ES-I3 (cell line): Measurements from ENCODE around the gene GNAZ.

Experiments used
- H3K36me3 ChIP-seq: 2 replicates; pipeline ENCODE4 v1.6.1; 2013; ENCODE audit warnings: mild to moderate bottlenecking, low read length, control low read depth, moderate library complexity; ENCODE audit not compliant: insufficient read depth
- H3K4me1 ChIP-seq: 2 replicates; pipeline ENCODE4 v1.6.1; 2013; ENCODE audit warnings: mild to moderate bottlenecking, control low read depth, low read length; ENCODE audit not compliant: insufficient read depth
- H3K9ac ChIP-seq: 2 replicates; pipeline ENCODE4 v1.6.1; 2013; ENCODE audit warnings: low read depth, mild to moderate bottlenecking, low read length, moderate library complexity
- H3K9me3 ChIP-seq: 2 replicates; pipeline ENCODE4 v1.6.1; 2013; ENCODE audit warnings: mild to moderate bottlenecking, low read length, moderate library complexity; ENCODE audit not compliant: control insufficient read depth, insufficient read depth

GNAZ gene

DNA sequence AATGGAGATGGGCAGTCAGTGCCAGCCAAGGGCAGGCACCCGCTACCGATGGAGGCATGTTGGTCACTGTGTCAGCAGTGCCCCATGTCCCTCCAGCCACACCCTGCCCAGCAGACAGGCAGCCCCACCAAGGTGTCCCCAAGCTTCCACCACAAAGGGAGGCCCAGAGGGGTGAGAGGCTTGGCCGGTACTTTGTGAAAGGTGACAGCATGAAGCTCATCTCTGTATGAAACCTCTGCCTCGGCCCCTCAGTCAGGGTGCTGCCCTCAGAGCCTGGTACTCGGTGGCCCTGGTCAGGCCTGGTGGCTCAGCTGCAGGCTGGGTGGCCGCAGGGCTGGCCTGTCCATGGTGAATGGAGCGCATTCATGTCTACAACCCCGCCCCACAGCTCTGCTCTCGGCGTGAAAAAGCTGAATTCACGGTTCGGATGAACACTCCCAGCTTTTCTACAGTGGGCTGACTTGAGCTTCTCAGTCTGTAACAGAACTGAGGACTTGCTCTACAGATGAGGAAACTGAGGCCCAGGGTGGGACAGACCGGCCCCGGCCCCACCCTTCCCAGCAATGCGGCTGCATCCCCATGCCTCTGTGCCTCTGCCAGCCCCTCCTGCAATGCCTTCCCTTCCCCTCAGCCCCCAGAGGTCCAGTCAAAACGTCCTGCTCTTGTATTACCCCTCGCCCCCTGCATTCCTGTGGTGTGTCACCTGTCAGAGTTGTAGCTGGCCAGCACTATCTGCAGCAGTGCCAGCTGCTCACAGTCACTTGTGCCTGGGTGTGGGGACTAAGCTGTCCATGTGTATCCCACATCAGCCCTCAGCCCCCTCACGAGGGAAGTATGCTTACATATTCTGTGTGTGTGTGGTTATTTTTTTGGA, 43.8 kb downstream of the GNAZ start:
- peaks cover 11% of the 10 kb centered on the region; the same call in 1 of the 2 replicates for H3K4me1 ChIP-seq
- no peaks in the 10 kb centered on the region for H3K36me3 ChIP-seq
- no peaks in the 10 kb centered on the region for H3K9me3 ChIP-seq
- H3K9ac ChIP-seq, result no peak overlapping the region

DNA sequence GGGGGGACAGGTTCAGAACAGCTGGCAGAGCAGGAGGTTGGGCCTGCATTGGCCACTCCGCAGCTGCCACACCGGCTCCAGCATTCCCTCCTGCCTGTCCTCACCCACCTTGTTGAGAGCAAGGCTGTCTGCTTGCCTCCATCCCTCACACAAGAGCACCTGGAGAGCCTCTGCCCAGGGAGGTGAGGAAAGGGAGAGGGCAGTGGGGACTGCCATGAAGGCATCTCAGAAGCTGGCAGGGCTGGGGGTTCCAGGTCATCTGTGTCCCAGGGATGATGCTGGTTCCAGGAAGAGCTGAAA, 44.4 kb downstream of the GNAZ start:
- H3K9ac ChIP-seq, result no peak overlapping the region
- H3K36me3 ChIP-seq, result no peaks in the 10 kb centered on the region
- no peaks in the 10 kb centered on the region for H3K9me3 ChIP-seq
- peaks cover 11% of the 10 kb centered on the region; the same call in 1 of the 2 replicates for H3K4me1 ChIP-seq

DNA sequence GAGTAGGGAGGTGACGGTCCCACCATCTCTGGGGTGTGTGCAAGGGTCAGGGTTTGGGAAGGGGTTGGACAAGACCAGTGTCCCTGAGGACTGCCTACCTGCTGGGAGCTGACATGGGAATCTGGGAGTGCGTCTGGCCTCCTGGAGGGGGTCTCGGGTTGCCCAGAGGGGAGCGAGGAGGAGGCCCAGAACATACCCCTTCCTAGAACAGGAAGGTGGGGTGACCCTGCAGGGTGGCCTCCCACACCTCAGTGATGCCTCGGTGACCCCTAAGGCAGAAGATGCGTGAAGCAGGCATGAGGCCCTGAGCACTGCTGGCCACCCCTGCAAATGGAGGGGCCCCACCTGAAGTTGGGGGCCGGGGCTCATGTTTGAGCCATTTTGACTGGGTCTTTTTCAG, 45.0 kb downstream of the GNAZ start:
- Histone ChIP-seq H3K9me3 (no peaks in the 10 kb centered on the region), H3K4me1 (peaks cover 11% of the 10 kb centered on the region; the same call in 1 of the 2 replicates), H3K36me3 (no peaks in the 10 kb centered on the region), H3K9ac (no peak overlapping the region)

DNA sequence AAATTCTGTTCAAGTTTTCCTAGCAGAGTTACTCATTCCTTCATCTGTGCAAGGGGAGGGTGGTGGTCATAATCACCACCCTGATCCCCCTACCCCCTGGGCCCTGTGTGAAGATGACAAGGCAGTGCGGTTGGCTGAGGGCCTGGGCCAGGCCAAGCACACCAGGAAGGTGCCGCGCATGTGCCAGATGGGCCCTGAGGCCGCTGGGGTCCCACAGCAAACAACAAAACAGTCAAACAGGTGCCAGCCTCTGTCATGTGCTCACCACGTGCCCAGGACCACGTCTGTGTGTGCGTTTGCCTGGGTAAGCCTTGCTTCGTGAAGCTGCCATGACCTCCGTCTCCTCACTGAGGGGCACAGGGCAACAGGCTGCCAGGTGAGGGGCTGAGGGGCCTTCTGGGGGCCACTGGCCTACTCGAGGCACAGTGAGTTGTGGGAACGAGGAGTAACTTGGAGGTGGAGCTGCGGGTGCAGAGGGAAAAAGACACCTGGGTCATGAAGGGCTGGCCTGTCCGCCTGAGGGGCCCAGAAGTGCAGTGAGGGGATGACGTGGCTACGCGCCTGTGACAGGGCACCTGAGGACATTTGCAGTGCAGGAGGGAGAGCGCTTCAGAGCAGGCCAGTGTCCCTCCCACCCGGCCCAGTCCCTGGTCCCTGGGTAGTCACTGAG, 45.6 kb downstream of the GNAZ start:
- Histone ChIP-seq H3K4me1 (peaks cover 5% of the 10 kb centered on the region; the same call in 1 of the 2 replicates), H3K9me3 (no peaks in the 10 kb centered on the region), H3K9ac (no peak overlapping the region), H3K36me3 (no peaks in the 10 kb centered on the region)

DNA sequence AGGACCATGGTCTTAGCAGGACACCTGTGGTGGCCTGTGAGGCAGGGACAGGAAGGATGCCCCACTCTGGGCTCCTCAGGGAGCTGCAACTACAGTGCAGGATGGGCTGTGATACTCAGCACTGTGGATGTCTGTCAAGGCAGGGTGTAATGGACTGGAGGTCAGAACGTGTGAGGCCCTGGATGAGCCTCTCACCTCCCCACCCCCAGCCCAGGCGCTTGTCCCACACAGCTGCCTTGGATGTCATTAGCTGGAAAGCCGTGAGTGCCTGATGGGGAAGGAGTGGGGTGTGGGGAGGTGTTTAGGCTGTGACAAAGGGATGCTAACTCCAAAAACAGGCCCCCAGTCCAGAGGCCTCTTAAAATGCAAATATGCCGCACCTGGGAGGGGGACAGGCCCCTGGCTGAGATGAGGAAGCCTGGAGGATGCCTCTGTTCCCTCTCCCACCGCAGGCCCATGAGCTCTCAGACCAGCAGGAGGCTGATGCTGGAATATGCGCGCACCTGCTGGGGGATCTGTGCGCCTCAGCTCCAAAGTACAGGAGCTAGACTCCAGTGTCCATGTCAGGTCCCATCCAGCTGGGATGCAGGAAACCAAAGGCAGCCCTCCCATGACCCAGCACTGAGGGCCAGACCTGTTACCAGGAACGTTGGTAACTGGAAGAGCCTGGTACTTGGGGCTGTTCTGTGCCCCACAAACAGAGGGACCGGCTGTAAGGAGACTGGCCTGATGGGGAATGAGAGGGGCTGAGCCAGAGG, 46.4 kb downstream of the GNAZ start:
- H3K4me1 ChIP-seq, result no peaks in the 10 kb centered on the region; the same call in 1 of the 2 replicates
- H3K9ac ChIP-seq, result no peak overlapping the region
- H3K9me3 ChIP-seq, result no peaks in the 10 kb centered on the region
- no peaks in the 10 kb centered on the region for H3K36me3 ChIP-seq

DNA sequence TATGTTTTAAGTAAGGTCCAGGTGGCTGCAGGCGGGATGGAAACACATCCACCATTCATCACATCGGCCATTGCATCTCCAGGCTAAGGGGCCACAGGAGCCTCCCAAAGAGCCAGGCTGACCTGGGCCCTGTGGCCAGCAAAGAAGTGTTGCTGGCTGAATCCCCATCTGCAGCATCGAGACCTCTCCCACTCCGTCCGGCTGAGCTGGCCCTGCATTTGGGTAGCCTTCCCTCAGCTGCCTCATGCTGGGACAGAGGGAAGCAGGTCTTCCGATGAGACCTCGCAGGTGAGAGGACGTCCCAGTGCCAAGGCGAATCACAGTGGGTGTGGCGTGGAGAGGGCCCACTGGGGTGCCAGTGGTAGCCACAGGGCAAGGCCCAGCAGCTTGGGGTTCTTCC, 47.0 kb downstream of the GNAZ start:
- H3K9ac ChIP-seq, result no peak overlapping the region

DNA sequence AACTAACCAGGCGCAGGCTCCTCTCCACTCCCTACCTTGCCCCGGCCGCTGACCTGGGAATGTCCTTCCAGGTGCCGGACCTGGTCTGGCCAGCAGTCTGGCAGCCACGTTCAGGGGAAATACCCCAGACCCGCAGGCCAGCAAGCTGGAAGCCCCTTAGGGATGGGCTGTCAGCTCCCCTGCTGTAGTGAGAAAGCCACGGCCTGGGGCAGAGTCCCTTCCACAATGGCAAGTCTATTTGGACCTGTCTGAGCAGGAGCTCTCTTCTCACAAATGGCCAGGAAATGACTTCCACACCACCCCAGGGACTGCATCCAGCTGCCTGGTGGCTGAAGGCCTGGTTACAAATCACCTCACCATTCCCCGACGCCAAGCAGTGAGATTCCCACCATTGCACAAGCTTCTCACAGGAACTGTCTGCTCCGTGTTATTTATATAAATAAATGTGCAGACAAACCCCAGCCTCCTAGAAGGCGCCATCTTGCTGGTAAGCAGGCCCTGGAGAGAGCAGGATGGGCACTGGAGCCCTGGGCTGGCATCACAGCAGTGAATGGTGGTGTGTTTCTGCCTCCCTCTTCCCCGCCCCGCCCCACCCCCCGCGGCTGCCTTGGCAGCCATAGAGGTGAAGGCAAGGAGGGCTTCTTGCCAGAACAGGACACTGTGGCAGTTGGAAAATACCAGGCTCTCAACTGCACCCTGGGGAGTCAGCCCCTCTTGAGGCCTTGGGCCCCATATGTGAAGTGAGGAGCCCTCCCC, 47.8 kb downstream of the GNAZ start:
- H3K9ac ChIP-seq, result no peak overlapping the region
- H3K36me3 ChIP-seq, result no peaks in the 10 kb centered on the region
- no peaks in the 10 kb centered on the region for H3K9me3 ChIP-seq
- H3K4me1 ChIP-seq, result no peaks in the 10 kb centered on the region

More for the DNA sequence above, 47.0 kb downstream of the GNAZ start:
- H3K9me3 ChIP-seq, result no peaks in the 10 kb centered on the region
- H3K36me3 ChIP-seq, result no peaks in the 10 kb centered on the region
- no peaks in the 10 kb centered on the region for H3K4me1 ChIP-seq

DNA sequence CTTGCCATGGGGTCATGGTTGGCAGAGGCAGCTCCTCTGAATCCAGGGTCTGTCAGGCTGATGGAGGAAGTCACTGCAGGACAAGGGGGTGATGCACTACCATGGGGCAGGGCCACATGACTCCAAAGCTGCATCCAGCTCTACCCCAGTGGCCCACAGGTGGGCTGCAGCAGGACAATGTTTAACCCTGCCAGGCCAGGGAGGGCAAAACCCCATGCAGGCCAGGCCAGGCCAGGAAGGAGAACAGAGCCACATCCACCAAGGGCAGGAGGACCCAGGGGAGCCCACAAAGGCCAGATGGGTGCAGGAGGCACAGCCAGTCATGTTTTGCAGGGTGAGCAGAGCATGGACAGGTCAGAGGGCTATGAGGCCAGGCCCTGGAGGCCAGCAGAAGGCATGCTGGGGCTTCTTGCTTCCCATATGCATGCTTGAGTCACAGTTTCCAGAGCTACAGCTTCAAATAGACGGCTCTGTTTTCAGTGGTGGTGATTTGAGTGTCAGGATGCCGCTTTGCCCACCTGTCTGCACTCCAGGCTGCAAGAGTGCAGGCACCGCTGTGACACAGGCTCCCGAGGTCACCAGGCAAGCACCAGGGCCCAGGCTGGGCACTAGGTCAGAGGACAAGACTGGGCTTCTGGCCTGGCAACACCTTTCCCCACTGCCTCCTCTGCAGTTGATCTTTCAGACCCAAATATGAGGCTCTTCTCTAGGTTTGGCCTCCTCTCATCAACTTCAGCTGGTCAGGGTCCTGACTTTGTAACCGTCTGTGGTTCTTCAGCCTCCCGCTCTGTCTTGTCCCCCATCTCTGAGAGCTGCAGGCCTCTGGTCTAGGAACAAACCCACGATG, 48.6 kb downstream of the GNAZ start:
- no peaks in the 10 kb centered on the region for H3K4me1 ChIP-seq
- no peaks in the 10 kb centered on the region for H3K9me3 ChIP-seq
- no peaks in the 10 kb centered on the region for H3K36me3 ChIP-seq
- H3K9ac ChIP-seq, result no peak overlapping the region

DNA sequence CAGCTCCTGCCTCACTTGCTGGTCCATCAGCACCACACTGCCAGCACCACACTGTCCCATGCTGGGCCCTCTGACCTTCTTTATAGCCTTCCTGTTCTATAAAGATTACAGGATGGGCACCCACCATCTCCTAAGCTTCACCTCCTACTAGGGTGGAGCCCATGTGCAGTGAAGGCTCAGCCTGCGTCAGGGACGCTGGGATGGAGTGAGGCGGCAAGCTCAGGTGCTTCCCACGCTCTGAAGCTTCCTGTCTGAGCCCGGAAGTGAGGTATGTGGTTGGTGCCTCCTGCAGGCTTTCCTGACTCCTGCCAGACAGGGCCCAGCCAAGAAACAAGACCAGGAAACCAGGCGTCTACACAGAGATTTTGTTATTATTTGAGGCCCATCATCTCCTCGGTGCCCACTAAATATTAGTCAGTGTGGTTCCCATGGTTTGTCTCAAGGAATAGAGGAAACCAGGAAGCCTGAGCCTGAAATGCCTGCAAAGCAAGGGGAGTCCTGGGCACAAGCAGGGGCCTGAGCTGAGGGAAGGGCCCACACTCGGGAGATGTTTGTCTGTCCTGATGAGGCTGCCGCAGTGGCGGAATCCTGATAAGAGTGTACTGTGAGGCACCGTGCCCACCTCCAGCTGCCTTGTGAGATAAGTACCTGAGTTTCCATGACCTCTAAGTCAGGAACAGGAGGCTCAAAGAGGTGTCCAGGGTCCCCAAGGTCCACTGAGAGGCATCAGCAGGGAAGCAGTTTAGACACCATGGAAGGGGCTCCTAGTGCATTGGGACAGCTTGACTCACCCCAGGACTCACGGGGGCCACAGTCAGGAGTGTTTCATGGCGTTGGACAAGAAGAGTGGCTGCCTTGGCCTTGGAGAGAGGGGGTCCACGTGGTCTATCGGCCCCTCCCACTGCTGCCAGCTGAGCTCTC, 49.4 kb downstream of the GNAZ start:
- Histone ChIP-seq H3K4me1 (no peaks in the 10 kb centered on the region), H3K9me3 (no peaks in the 10 kb centered on the region), H3K36me3 (no peaks in the 10 kb centered on the region), H3K9ac (no peak overlapping the region)

DNA sequence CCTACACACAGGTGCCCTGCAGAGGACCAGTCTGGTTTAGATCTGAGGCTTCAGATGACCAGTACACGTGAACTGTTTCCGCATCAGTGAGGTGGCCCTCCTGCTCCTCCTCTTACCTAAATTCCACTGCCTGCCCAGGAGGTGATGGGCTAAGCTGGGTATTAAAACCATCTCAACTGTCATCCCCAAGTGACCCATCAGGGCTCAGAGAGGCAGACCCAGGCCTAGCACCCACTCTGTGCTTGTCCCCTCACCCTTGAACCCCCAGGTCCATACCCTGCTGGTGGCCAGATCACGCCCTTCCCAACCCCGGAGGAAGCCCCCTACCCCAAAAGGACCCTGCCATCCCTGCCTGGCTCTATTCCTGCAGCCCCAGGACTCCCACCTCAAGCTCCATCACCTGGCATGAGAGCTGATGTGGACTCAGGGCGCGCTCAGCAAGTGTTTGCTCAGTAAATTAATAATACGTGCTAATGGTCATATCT, 50.1 kb downstream of the GNAZ start:
- H3K36me3 ChIP-seq, result no peaks in the 10 kb centered on the region
- no peaks in the 10 kb centered on the region for H3K4me1 ChIP-seq
- no peak overlapping the region for H3K9ac ChIP-seq
- H3K9me3 ChIP-seq, result no peaks in the 10 kb centered on the region

DNA sequence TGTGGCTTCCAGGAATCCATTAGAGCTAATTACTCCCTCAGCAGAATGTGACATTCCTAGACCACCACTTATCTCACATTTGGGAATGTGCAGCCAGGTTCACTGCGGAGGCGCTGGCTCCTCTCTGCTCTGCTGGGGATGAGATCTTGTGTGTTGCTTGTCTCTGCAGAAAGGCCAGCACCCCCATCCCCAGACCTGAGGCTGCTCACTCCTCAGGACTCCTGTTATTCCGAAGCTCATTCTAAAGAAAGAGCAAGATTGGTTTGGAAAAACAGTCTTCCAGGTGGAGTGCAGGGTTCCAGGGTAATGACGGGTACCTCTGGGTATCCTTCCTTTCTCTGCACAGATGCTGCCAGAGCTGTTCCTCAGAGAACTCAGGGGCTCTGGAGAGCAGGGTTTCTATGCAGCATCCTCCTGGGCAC, 50.7 kb downstream of the GNAZ start:
- no peaks in the 10 kb centered on the region for H3K4me1 ChIP-seq
- no peak overlapping the region for H3K9ac ChIP-seq
- no peaks in the 10 kb centered on the region for H3K36me3 ChIP-seq
- H3K9me3 ChIP-seq, result no peaks in the 10 kb centered on the region

DNA sequence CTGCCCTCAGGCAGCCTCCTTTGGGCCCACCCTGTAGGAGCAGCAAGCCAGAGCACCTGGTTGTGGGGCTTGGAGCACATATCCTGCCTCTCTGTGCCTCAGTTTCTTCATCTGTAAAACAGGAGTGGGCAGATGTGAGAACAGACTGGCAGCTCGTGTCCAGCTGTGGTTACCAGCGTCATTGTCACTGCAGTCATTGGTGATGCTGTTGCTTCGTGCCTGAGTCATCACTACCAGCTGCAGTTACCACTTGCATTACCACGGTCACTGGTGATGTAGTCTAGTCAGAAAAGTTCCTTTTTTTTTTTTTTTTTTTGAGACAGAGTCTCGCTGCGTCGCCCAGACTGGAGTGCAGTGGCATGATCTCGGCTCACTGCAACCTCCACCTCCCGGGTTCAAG, 51.1 kb downstream of the GNAZ start:
- Histone ChIP-seq H3K4me1 (no peaks in the 10 kb centered on the region), H3K9ac (no peak overlapping the region), H3K36me3 (no peaks in the 10 kb centered on the region), H3K9me3 (no peaks in the 10 kb centered on the region)
